Gastrocnemius medialis (tissue), 4 donors: ENCODE measurements around the gene ACTR3. TPM values are rescaled to one million over a fixed set of nuclear protein-coding genes. Genes with fewer than 3 reads are reported as not detected.

ENCODE experiments used
- ATAC-seq, 2 donors: fragments of 150-250 bp; one replicate each; pipeline ENCODE4 v1.9.1; 2016
- DNase-seq, 2 donors: peaks; one replicate each; pipeline ENCODE4 v3.0.0-alpha.2; 2019
- H3K27ac ChIP-seq, 4 donors: fragments of 200-600 bp; sonication (generic); 1 replicate in 1 of 4; 2 replicates in 3 of 4; pipeline ENCODE4 v1.5.1; 2016 to 2018; ENCODE audit warnings: mild to moderate bottlenecking in 2 of 4, moderate library complexity in 1 of 4
- H3K27me3 ChIP-seq, 3 donors: fragments of 200-600 bp; sonication (generic) in 2 of 3; 1 replicate in 1 of 3; 2 replicates in 2 of 3; pipeline versions ENCODE4 v1.5.1 to v1.6.0; 2016 to 2019; ENCODE audit warnings: mild to moderate bottlenecking in 1 of 3, moderate library complexity in 1 of 3
- H3K36me3 ChIP-seq, 2 donors: fragments of 200-600 bp; sonication (generic) in 1 of 2; one replicate each; pipeline ENCODE4 v1.5.1; 2017 to 2018
- H3K4me1 ChIP-seq, 2 donors: fragments of 200-600 bp; sonication (generic) in 1 of 2; one replicate each; pipeline ENCODE4 v1.5.1; 2016 to 2017; ENCODE audit warnings: mild to moderate bottlenecking in 2 of 2
- H3K4me3 ChIP-seq, 4 donors: fragments of 200-600 bp; sonication (generic) in 3 of 4; 1 replicate in 1 of 4; 2 replicates in 3 of 4; pipeline ENCODE4 v1.5.1; 2016 to 2019; ENCODE audit warnings: mild to moderate bottlenecking in 2 of 4
- H3K9me3 ChIP-seq, 3 donors: fragments of 200-600 bp; sonication (generic) in 2 of 3; 1 replicate in 1 of 3; 2 replicates in 2 of 3; pipeline ENCODE4 v1.5.1; 2016 to 2019
- CTCF ChIP-seq, 5 experiments: fragments of 450-650 bp in 3 of 5; fragments of 200-600 bp in 2 of 5; sonication (generic) in 2 of 5; IDR thresholded peaks in 4 of 5; conservative IDR thresholded peaks in 1 of 5; 1 replicate in 4 of 5; 2 replicates in 1 of 5; pipeline ENCODE4 v1.5.1; 2016 to 2019; ENCODE audit warnings: antibody characterized with exemption in 5 of 5, mild to moderate bottlenecking in 3 of 5, moderate library complexity in 3 of 5
- POLR2A ChIP-seq, 2 donors: fragments of 450-650 bp; IDR thresholded peaks; one replicate each; pipeline ENCODE4 v1.6.1; 2017; ENCODE audit warnings: antibody characterized with exemption in 2 of 2, mild to moderate bottlenecking in 2 of 2, moderate library complexity in 2 of 2
- in situ Hi-C, 4 donors: fragments of 200-750 bp; cut with MboI; loops; one replicate each; pipeline versions ENCODE4 v1.15.0 to v1.8.0; 2017; ENCODE audit warnings: low sequenced_read_pairs in 4 of 4
- intact Hi-C: fragments of 100-400 bp; cut with DNase I; formaldehyde crosslinking; loops from one replicate; pipeline ENCODE4 v1.15.1; 2023; ENCODE audit warnings: low total_unique reads
- total RNA-seq, 4 donors: library from RNA; depleted of rRNA; stranded (reverse); fragments of >200 nt; gene quantifications; one replicate each; pipeline versions ENCODE4 v1.1.0 to v1.2.3, GENCODE V29; 2016

The ACTR3 gene
- total RNA-seq, 4 donors from 2014 or later, result 39.3 to 75.0 (median 56.6) TPM

- ATAC-seq (no peak), DNase-seq (no peak)
- Histone ChIP-seq H3K27ac (no peak overlapping the region), H3K9me3 (no peaks in the 10 kb centered on the region), H3K36me3 (no peaks in the 10 kb centered on the region), H3K27me3 (no peaks in the 10 kb centered on the region), H3K4me3 (no peak overlapping the region), H3K4me1 (no peaks in the 10 kb centered on the region)
- intact Hi-C loops (no loop called here), in situ Hi-C loops (no loop called here)
- TF ChIP-seq CTCF (IDR thresholded peaks at IDR 0.05 in 4 of 5, conservative IDR thresholded peaks at IDR 0.05 in 1 of 5), result no peak
- TF ChIP-seq POLR2A (IDR thresholded peaks at IDR 0.05), result no peak
Observed at GRCh38 chr2:114006460-114006859, 116.6 kb downstream of the ACTR3 start.

GRCh38 chr2:114007436-114007835, 117.5 kb downstream of the ACTR3 start:
- Histone ChIP-seq H3K27me3 (no peaks in the 10 kb centered on the region), H3K4me1 (no peaks in the 10 kb centered on the region), H3K9me3 (no peaks in the 10 kb centered on the region), H3K36me3 (no peaks in the 10 kb centered on the region), H3K27ac (no peak overlapping the region), H3K4me3 (no peak overlapping the region)
- TF ChIP-seq CTCF (IDR thresholded peaks at IDR 0.05 in 4 of 5, conservative IDR thresholded peaks at IDR 0.05 in 1 of 5) (no peak), POLR2A (IDR thresholded peaks at IDR 0.05) (no peak)
- in situ Hi-C loops (no loop called here), intact Hi-C loops (no loop called here)
- ATAC-seq (no peak), DNase-seq (no peak)

- no peaks in the 10 kb centered on the region for H3K9me3 ChIP-seq
- intact Hi-C loops (no loop called here), in situ Hi-C loops (no loop called here)
- TF ChIP-seq POLR2A (IDR thresholded peaks at IDR 0.05) (no peak), CTCF (IDR thresholded peaks at IDR 0.05 in 4 of 5, conservative IDR thresholded peaks at IDR 0.05 in 1 of 5) (no peak)
- no peaks in the 10 kb centered on the region for H3K4me1 ChIP-seq
- H3K4me3 ChIP-seq, result no peak overlapping the region
- no peak overlapping the region for H3K27ac ChIP-seq
- DNase-seq (no peak), ATAC-seq (no peak)
- H3K27me3 ChIP-seq, result no peaks in the 10 kb centered on the region
- H3K36me3 ChIP-seq, result no peaks in the 10 kb centered on the region
Observed at GRCh38 chr2:114008720-114009119, 118.8 kb downstream of the ACTR3 start.

GRCh38 chr2:114009205-114009944, 119.5 kb downstream of the ACTR3 start:
- no peak overlapping the region for H3K27ac ChIP-seq
- no peaks in the 10 kb centered on the region for H3K36me3 ChIP-seq
- H3K4me3 ChIP-seq, result no peak overlapping the region
- no peaks in the 10 kb centered on the region for H3K27me3 ChIP-seq
- TF ChIP-seq POLR2A (IDR thresholded peaks at IDR 0.05) (no peak), CTCF (IDR thresholded peaks at IDR 0.05 in 4 of 5, conservative IDR thresholded peaks at IDR 0.05 in 1 of 5) (no peak)
- no peak for ATAC-seq
- in situ Hi-C loops (no loop called here), intact Hi-C loops (no loop called here)
- H3K9me3 ChIP-seq, result no peaks in the 10 kb centered on the region
- H3K4me1 ChIP-seq, result no peaks in the 10 kb centered on the region
- no peak for DNase-seq

- intact Hi-C loops (no loop called here), in situ Hi-C loops (no loop called here)
- no peaks in the 10 kb centered on the region for H3K36me3 ChIP-seq
- no peaks in the 10 kb centered on the region for H3K4me1 ChIP-seq
- H3K27me3 ChIP-seq, result no peaks in the 10 kb centered on the region
- no peak for ATAC-seq
- no peaks in the 10 kb centered on the region for H3K9me3 ChIP-seq
- no peak overlapping the region for H3K4me3 ChIP-seq
- TF ChIP-seq CTCF (IDR thresholded peaks at IDR 0.05 in 4 of 5, conservative IDR thresholded peaks at IDR 0.05 in 1 of 5) (no peak), POLR2A (IDR thresholded peaks at IDR 0.05) (no peak)
- H3K27ac ChIP-seq, result no peak overlapping the region
- no peak for DNase-seq
Observed at GRCh38 chr2:114010001-114010400, 120.1 kb downstream of the ACTR3 start.
